ENCODE measurements around the gene ANO4.

- TF ChIP-seq, protein P1, sequence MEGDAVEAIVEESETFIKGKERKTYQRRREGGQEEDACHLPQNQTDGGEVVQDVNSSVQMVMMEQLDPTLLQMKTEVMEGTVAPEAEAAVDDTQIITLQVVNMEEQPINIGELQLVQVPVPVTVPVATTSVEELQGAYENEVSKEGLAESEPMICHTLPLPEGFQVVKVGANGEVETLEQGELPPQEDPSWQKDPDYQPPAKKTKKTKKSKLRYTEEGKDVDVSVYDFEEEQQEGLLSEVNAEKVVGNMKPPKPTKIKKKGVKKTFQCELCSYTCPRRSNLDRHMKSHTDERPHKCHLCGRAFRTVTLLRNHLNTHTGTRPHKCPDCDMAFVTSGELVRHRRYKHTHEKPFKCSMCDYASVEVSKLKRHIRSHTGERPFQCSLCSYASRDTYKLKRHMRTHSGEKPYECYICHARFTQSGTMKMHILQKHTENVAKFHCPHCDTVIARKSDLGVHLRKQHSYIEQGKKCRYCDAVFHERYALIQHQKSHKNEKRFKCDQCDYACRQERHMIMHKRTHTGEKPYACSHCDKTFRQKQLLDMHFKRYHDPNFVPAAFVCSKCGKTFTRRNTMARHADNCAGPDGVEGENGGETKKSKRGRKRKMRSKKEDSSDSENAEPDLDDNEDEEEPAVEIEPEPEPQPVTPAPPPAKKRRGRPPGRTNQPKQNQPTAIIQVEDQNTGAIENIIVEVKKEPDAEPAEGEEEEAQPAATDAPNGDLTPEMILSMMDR (conservative IDR thresholded peaks at IDR 0.05; ENCODE audit: low read length) = no peak
- no peak for TF ChIP-seq EZH2phosphoT487 (IDR thresholded peaks at IDR 0.05; ENCODE audit: borderline replicate concordance)
Measured at GRCh38 chr12:100840748-100841147, 46.2 kb downstream of the ANO4 start.
